ENCODE data around the gene IQSEC1.

IQSEC1 gene

GRCh38 chr3:13018561-13019242, 54.5 kb downstream of the IQSEC1 start:
- TF ChIP-seq CTCF (IDR thresholded peaks at IDR 0.05; ENCODE audit: poor library complexity, severe bottlenecking), result no peak
- H3K4me1 ChIP-seq (ENCODE audit: insufficient read depth, poor library complexity, severe bottlenecking), result no peaks in the 10 kb centered on the region
- no peaks in the 10 kb centered on the region for H3K27me3 ChIP-seq (ENCODE audit: insufficient read depth, poor library complexity, severe bottlenecking)
- no peaks in the 10 kb centered on the region for H3K36me3 ChIP-seq (ENCODE audit: low read depth)
- no peak for ATAC-seq (ENCODE audit: low read depth)
- H3K4me3 ChIP-seq (ENCODE audit: severe bottlenecking), result no peak overlapping the region
- no peak for DNase-seq (ENCODE audit: low spot score)
- no peak overlapping the region for H3K27ac ChIP-seq (ENCODE audit: poor library complexity, severe bottlenecking)
- H3K9me3 ChIP-seq (ENCODE audit: severe bottlenecking), result no peaks in the 10 kb centered on the region

GRCh38 chr3:13018043-13018451, 55.2 kb downstream of the IQSEC1 start:
- no peaks in the 10 kb centered on the region for H3K4me1 ChIP-seq (ENCODE audit: insufficient read depth, poor library complexity, severe bottlenecking)

GRCh38 chr3:13017361-13018042, 55.7 kb downstream of the IQSEC1 start:
- H3K4me1 ChIP-seq (ENCODE audit: insufficient read depth, poor library complexity, severe bottlenecking), result no peaks in the 10 kb centered on the region
- no peak overlapping the region for H3K27ac ChIP-seq (ENCODE audit: poor library complexity, severe bottlenecking)
- no peaks in the 10 kb centered on the region for H3K36me3 ChIP-seq (ENCODE audit: low read depth)
- ATAC-seq (ENCODE audit: low read depth) (no peak), DNase-seq (ENCODE audit: low spot score) (no peak)
- H3K4me3 ChIP-seq (ENCODE audit: severe bottlenecking), result no peak overlapping the region
- no peaks in the 10 kb centered on the region for H3K9me3 ChIP-seq (ENCODE audit: severe bottlenecking)
- no peaks in the 10 kb centered on the region for H3K27me3 ChIP-seq (ENCODE audit: insufficient read depth, poor library complexity, severe bottlenecking)
- TF ChIP-seq CTCF (IDR thresholded peaks at IDR 0.05; ENCODE audit: poor library complexity, severe bottlenecking), result no peak

More at GRCh38 chr3:13018043-13018451, 55.2 kb downstream of the IQSEC1 start:
- no peaks in the 10 kb centered on the region for H3K27me3 ChIP-seq (ENCODE audit: insufficient read depth, poor library complexity, severe bottlenecking)
- ATAC-seq (ENCODE audit: low read depth) (no peak), DNase-seq (ENCODE audit: low spot score) (no peak)
- no peak overlapping the region for H3K27ac ChIP-seq (ENCODE audit: poor library complexity, severe bottlenecking)
- no peaks in the 10 kb centered on the region for H3K9me3 ChIP-seq (ENCODE audit: severe bottlenecking)
- TF ChIP-seq CTCF (IDR thresholded peaks at IDR 0.05; ENCODE audit: poor library complexity, severe bottlenecking), result no peak
- H3K36me3 ChIP-seq (ENCODE audit: low read depth), result no peaks in the 10 kb centered on the region
- no peak overlapping the region for H3K4me3 ChIP-seq (ENCODE audit: severe bottlenecking)

- ATAC-seq (ENCODE audit: low read depth) (no peak), DNase-seq (ENCODE audit: low spot score) (no peak)
- no peak for TF ChIP-seq CTCF (IDR thresholded peaks at IDR 0.05; ENCODE audit: poor library complexity, severe bottlenecking)
- Histone ChIP-seq H3K9me3 (ENCODE audit: severe bottlenecking) (no peaks in the 10 kb centered on the region), H3K4me3 (ENCODE audit: severe bottlenecking) (no peak overlapping the region), H3K27me3 (ENCODE audit: insufficient read depth, poor library complexity, severe bottlenecking) (no peaks in the 10 kb centered on the region), H3K4me1 (ENCODE audit: insufficient read depth, poor library complexity, severe bottlenecking) (no peaks in the 10 kb centered on the region), H3K27ac (ENCODE audit: poor library complexity, severe bottlenecking) (no peak overlapping the region), H3K36me3 (ENCODE audit: low read depth) (no peaks in the 10 kb centered on the region)
Measured at GRCh38 chr3:13016721-13017255, 56.4 kb downstream of the IQSEC1 start.

All from RWPE2 (cell line).